GM19372 (cell line): ENCODE results near the gene RNF41.

Source experiments
- ATAC-seq: cut with Tn5 transposase; IDR thresholded peaks from one replicate; pipeline ENCODE4 v1.9.1; 2021; ENCODE audit warnings: mild to moderate bottlenecking, low read depth, moderate library complexity; ENCODE audit not compliant: unreplicated experiment

RNF41 gene

GRCh38 chr12:56247923-56248322 lies 26.2 kb upstream of the RNF41 start:
- ATAC-seq: no peak

GRCh38 chr12:56244494-56244893 lies 22.8 kb upstream of the RNF41 start:
- ATAC-seq: no peak

GRCh38 chr12:56243731-56244181 lies 22.0 kb upstream of the RNF41 start:
- ATAC-seq: no peak

GRCh38 chr12:56242986-56243385 lies 21.3 kb upstream of the RNF41 start:
- ATAC-seq: no peak

GRCh38 chr12:56241424-56242303 lies 19.9 kb upstream of the RNF41 start:
- ATAC-seq: no peak

GRCh38 chr12:56237552-56237951 lies 15.8 kb upstream of the RNF41 start:
- no peak for ATAC-seq

GRCh38 chr12:56236985-56237384 lies 15.3 kb upstream of the RNF41 start:
- no peak for ATAC-seq

GRCh38 chr12:56236091-56236490 lies 14.4 kb upstream of the RNF41 start:
- ATAC-seq: no peak

GRCh38 chr12:56234746-56235436 lies 13.2 kb upstream of the RNF41 start:
- ATAC-seq: no peak

GRCh38 chr12:56231184-56231582 lies 9.5 kb upstream of the RNF41 start:
- no peak for ATAC-seq

GRCh38 chr12:56230432-56231183 lies 8.9 kb upstream of the RNF41 start:
- ATAC-seq: no peak

- ATAC-seq: no peak
Measured at GRCh38 chr12:56229916-56230431, 8.3 kb upstream of the RNF41 start, which contains the start of gene SLC39A5. Gene SLC39A5 (plus strand): TSS chr12:56230051. CDS start chr12:56231275, 1,224 bp downstream.

GRCh38 chr12:56229082-56229481 lies 7.4 kb upstream of the RNF41 start:
- no peak for ATAC-seq

- ATAC-seq: no peak
Measured at GRCh38 chr12:56224954-56225353, 3.2 kb upstream of the RNF41 start.

GRCh38 chr12:56224102-56224701 lies 2.5 kb upstream of the RNF41 start, which contains the start of gene NABP2:
Gene NABP2 (plus strand): TSS chr12:56224342. CDS start chr12:56224857, 515 bp downstream.
- peak; percentile 60 for ATAC-seq

- no peak for ATAC-seq
Measured at GRCh38 chr12:56223571-56224101, 1.9 kb upstream of the RNF41 start.

- ATAC-seq: no peak
Measured at GRCh38 chr12:56222531-56222895, 791 bp upstream of the RNF41 start.

GRCh38 chr12:56221232-56221756 lies 428 bp downstream of the RNF41 start:
- ATAC-seq: peak; percentile 21

- no peak for ATAC-seq
Measured at GRCh38 chr12:56220611-56221231, 1.0 kb downstream of the RNF41 start.
